IMR-90 (cell line): ENCODE data around the gene TXNDC8. TPM values are rescaled to one million over a fixed set of nuclear protein-coding genes. Genes with fewer than 3 reads are reported as not detected.

Experiments
- ATAC-seq: fragments of 200-7000 bp; cut with Tn5 transposase; 2 replicates; pipeline ENCODE4 v1.9.1; 2020; ENCODE audit warnings: low read depth, mild to moderate bottlenecking, moderate library complexity
- BruUV-seq: library from RNA; stranded (reverse); fragments of 400-500 nt; replicated peaks from 2 replicates; lab custom pipeline; 2021; lab: Mats Ljungman, UMichigan
- CTCF ChIA-PET: fragments of 300-600 bp; formaldehyde crosslinking; extraction: SDS; loops from one replicate; lab custom pipeline; 2021; ENCODE audit warnings: antibody characterized with exemption; lab: Yijun Ruan, JAX
- POLR2A ChIA-PET: fragments of 300-600 bp; sonication (Branson Sonifier 250); formaldehyde crosslinking; loops from one replicate; lab custom pipeline; 2022; ENCODE audit warnings: antibody characterized with exemption; ENCODE audit not compliant: unreplicated experiment; lab: Charles Lee
- DNase-seq: peaks from one replicate; pipeline ENCODE4 v3.0.0; 2013
- H2AFZ ChIP-seq: replicated peaks from 2 replicates; pipeline ENCODE3; 2013; ENCODE audit warnings: low read length, mild to moderate bottlenecking; ENCODE audit not compliant: poor library complexity
- H2AK5ac ChIP-seq: 2 replicates; pipeline ENCODE4 v1.6.1; 2013; ENCODE audit warnings: low read depth, low read length, inconsistent platforms
- H2AK9ac ChIP-seq: replicated peaks from 2 replicates; pipeline ENCODE3; 2013; ENCODE audit warnings: mild to moderate bottlenecking, low read depth, low read length, moderate library complexity; ENCODE audit not compliant: poor library complexity
- H2BK120ac ChIP-seq: 2 replicates; pipeline ENCODE4 v1.6.1; 2013; ENCODE audit warnings: low read depth, low read length, inconsistent platforms
- H2BK15ac ChIP-seq: 3 replicates; pipeline ENCODE4 v1.6.1; 2013; ENCODE audit warnings: low read depth, low read length, inconsistent platforms
- H2BK20ac ChIP-seq: 2 replicates; pipeline ENCODE4 v1.6.1; 2013; ENCODE audit warnings: low read depth, mild to moderate bottlenecking, inconsistent platforms, low read length, moderate library complexity
- H2BK5ac ChIP-seq: 2 replicates; pipeline ENCODE4 v1.6.1; 2013; ENCODE audit warnings: mild to moderate bottlenecking, low read depth, low read length, inconsistent platforms; ENCODE audit not compliant: poor library complexity, severe bottlenecking
- H3K14ac ChIP-seq: replicated peaks from 2 replicates; pipeline ENCODE4 v1.6.1; 2013; ENCODE audit warnings: low read depth, low read length, inconsistent platforms
- H3K18ac ChIP-seq: 2 replicates; pipeline ENCODE4 v1.6.1; 2013; ENCODE audit warnings: low read depth, low read length, control low read depth
- H3K23ac ChIP-seq: 2 replicates; pipeline ENCODE4 v1.6.1; 2013; ENCODE audit warnings: low read depth, low read length, inconsistent platforms
- H3K27ac ChIP-seq: 2 replicates; pipeline ENCODE4 v1.5.1; 2013; ENCODE audit warnings: mild to moderate bottlenecking, control low read depth, low read length; ENCODE audit not compliant: insufficient read depth
- H3K27me3 ChIP-seq: 2 replicates; pipeline ENCODE4 v1.6.1; 2013; ENCODE audit warnings: low read length; ENCODE audit not compliant: control insufficient read depth, insufficient read depth
- H3K36me3 ChIP-seq: 2 replicates; pipeline ENCODE4 v1.6.1; 2013; ENCODE audit warnings: low read length, mixed read lengths; ENCODE audit not compliant: control insufficient read depth, insufficient read depth
- H3K4ac ChIP-seq: 2 replicates; pipeline ENCODE4 v1.6.1; 2013; ENCODE audit warnings: low read depth, low read length, inconsistent platforms
- H3K4me1 ChIP-seq: 2 replicates; pipeline ENCODE4 v1.6.1; 2013; ENCODE audit warnings: low read length, mixed read lengths; ENCODE audit not compliant: control insufficient read depth, insufficient read depth
- H3K4me2 ChIP-seq: 2 replicates; pipeline ENCODE4 v1.6.1; 2013; ENCODE audit warnings: low read depth, mild to moderate bottlenecking, control low read depth, low read length, moderate library complexity
- H3K4me3 ChIP-seq: 2 replicates; pipeline ENCODE4 v1.5.1; 2013; ENCODE audit warnings: low read depth, mild to moderate bottlenecking, control low read depth, low read length, moderate library complexity; ENCODE audit not compliant: insufficient read depth
- H3K56ac ChIP-seq: 2 replicates; pipeline ENCODE4 v1.6.1; 2013; ENCODE audit warnings: low read length, inconsistent platforms; ENCODE audit not compliant: insufficient read depth; ENCODE audit errors: extremely low read depth
- H3K79me1 ChIP-seq, 2 experiments: 2 replicates each; pipeline ENCODE4 v1.6.1; 2013; ENCODE audit warnings: low read length in 2 of 2, inconsistent platforms in 1 of 2, low read depth in 1 of 2
- H3K9ac ChIP-seq: 2 replicates; pipeline ENCODE4 v1.6.1; 2013; ENCODE audit warnings: low read depth, low read length, control low read depth
- H3K9me1 ChIP-seq: 2 replicates; pipeline ENCODE4 v1.6.1; 2013; ENCODE audit warnings: low read length, inconsistent platforms; ENCODE audit not compliant: insufficient read depth
- H3K9me3 ChIP-seq: 2 replicates; pipeline ENCODE4 v1.6.1; 2013; ENCODE audit warnings: low read length; ENCODE audit not compliant: control insufficient read depth, insufficient read depth
- H4K20me1 ChIP-seq: 2 replicates; pipeline ENCODE4 v1.6.1; 2013; ENCODE audit warnings: low read length, inconsistent platforms; ENCODE audit not compliant: insufficient read depth
- H4K5ac ChIP-seq: 2 replicates; pipeline ENCODE4 v1.6.1; 2013; ENCODE audit warnings: mild to moderate bottlenecking, low read depth, low read length, control low read depth
- H4K8ac ChIP-seq, 2 experiments: 2 replicates each; pipeline ENCODE4 v1.6.1; 2013; ENCODE audit warnings: low read depth in 2 of 2, low read length in 2 of 2, control low read depth in 1 of 2, inconsistent platforms in 1 of 2
- H4K91ac ChIP-seq: 2 replicates; pipeline ENCODE4 v1.6.1; 2013; ENCODE audit warnings: low read depth, low read length, inconsistent platforms; ENCODE audit not compliant: insufficient read depth
- BHLHE40 ChIP-seq: fragments of 150-350 bp; IDR thresholded peaks from 2 replicates; pipeline ENCODE4 v1.6.1; 2016; ENCODE audit warnings: mild to moderate bottlenecking, low read depth, low read length
- CEBPB ChIP-seq: IDR thresholded peaks from 2 replicates; pipeline ENCODE4 v1.6.1; 2012; ENCODE audit warnings: low read depth, low read length, improper control_type of control experiment
- CHD1 ChIP-seq: IDR thresholded peaks from 2 replicates; pipeline ENCODE4 v1.6.1; 2012; ENCODE audit warnings: low read depth, low read length, improper control_type of control experiment
- FOS ChIP-seq: fragments of 150-350 bp; IDR thresholded peaks from 2 replicates; pipeline ENCODE4 v1.6.1; 2016; ENCODE audit warnings: low read depth, low read length
- MAFK ChIP-seq: IDR thresholded peaks from 2 replicates; pipeline ENCODE4 v1.6.1; 2012; ENCODE audit warnings: low read depth, low read length, improper control_type of control experiment
- MAZ ChIP-seq: IDR thresholded peaks from 2 replicates; pipeline ENCODE4 v1.6.1; 2012; ENCODE audit warnings: low read depth, mild to moderate bottlenecking, low read length, improper control_type of control experiment, moderate library complexity, borderline replicate concordance
- MXI1 ChIP-seq: IDR thresholded peaks from 2 replicates; pipeline ENCODE4 v1.6.1; 2012; ENCODE audit warnings: low read depth, mild to moderate bottlenecking, low read length, moderate library complexity, borderline replicate concordance
- NFE2L2 ChIP-seq: fragments of 150-350 bp; IDR thresholded peaks from 2 replicates; pipeline ENCODE4 v1.6.1; 2016; ENCODE audit warnings: low read depth, mild to moderate bottlenecking, low read length
- POLR2A ChIP-seq: IDR thresholded peaks from 2 replicates; pipeline ENCODE4 v1.6.1; 2012; ENCODE audit warnings: mild to moderate bottlenecking, low read depth, low read length
- RAD21 ChIP-seq: IDR thresholded peaks from 2 replicates; pipeline ENCODE4 v1.6.1; 2012; ENCODE audit warnings: low read length, improper control_type of control experiment
- RCOR1 ChIP-seq: IDR thresholded peaks from 2 replicates; pipeline ENCODE4 v1.6.1; 2012; ENCODE audit warnings: mild to moderate bottlenecking, low read length, improper control_type of control experiment; ENCODE audit not compliant: insufficient replicate concordance
- SMC3 ChIP-seq: fragments of 150-350 bp; IDR thresholded peaks from 2 replicates; pipeline ENCODE4 v1.6.1; 2016; ENCODE audit warnings: low read depth, mild to moderate bottlenecking, antibody characterized with exemption, low read length, moderate library complexity
- WGBS, 2 experiments: methylation state at CpG; one replicate each; pipeline versions ENCODE4 v1.1.5 to v1.1.7; 2013; ENCODE audit warnings: missing lambda C conversion rate in 2 of 2; ENCODE audit not compliant: insufficient read length in 1 of 2; ENCODE audit errors: extremely low coverage in 2 of 2; 5-methylcytosine and 5-hydroxymethylcytosine counted together
- dilution Hi-C: fragments of 300-500 bp; cut with HindIII; formaldehyde crosslinking; loops from one replicate; pipeline ENCODE4 v1.14.3; 2018; ENCODE audit warnings: low sequenced_read_pairs; ENCODE audit not compliant: unreplicated experiment
- in situ Hi-C: fragments of 300-500 bp; cut with MboI; formaldehyde crosslinking; loops from 3 replicates; pipeline ENCODE4 v1.14.3; 2019; ENCODE audit warnings: low sequenced_read_pairs, inconsistent platforms, mixed read lengths
- intact Hi-C: fragments of 100-400 bp; cut with micrococcal nuclease; formaldehyde crosslinking; loops from 2 replicates; pipeline ENCODE4 v1.10.0; 2022
- polyA plus RNA-seq, 3 experiments: library from polyadenylated mRNA; depleted of rRNA; stranded (reverse); fragments of >200 nt; gene quantifications; 2 replicates each; pipeline ENCODE4 v1.2.3, GENCODE V29; 2012; ENCODE audit warnings: low replicate concordance in 1 of 3
- total RNA-seq: library from RNA; depleted of rRNA; stranded (reverse); fragments of >200 nt; gene quantifications from 2 replicates; pipeline ENCODE4 v1.2.3, GENCODE V29; 2012
- TF ChIP-seq, protein P1 (sequence below): fragments of 150-350 bp; IDR thresholded peaks from 2 replicates; pipeline ENCODE4 v1.6.1; 2016; ENCODE audit warnings: low read depth, mild to moderate bottlenecking, low read length, moderate library complexity, borderline replicate concordance
- TF ChIP-seq, protein P2 (sequence below): fragments of 150-350 bp; IDR thresholded peaks from 2 replicates; pipeline ENCODE4 v1.6.1; 2017; ENCODE audit warnings: mild to moderate bottlenecking, antibody characterized with exemption, low read length, low read depth
- TF ChIP-seq, protein P3 (sequence below): conservative IDR thresholded peaks from 2 replicates; pipeline ENCODE4 v1.5.1; 2012; ENCODE audit warnings: mild to moderate bottlenecking, low read depth, low read length, improper control_type of control experiment

The TXNDC8 gene
- total and polyA plus RNA-seq, 2 of the 4 experiments (the other 2 are of a cell fraction): not detected

DNA sequence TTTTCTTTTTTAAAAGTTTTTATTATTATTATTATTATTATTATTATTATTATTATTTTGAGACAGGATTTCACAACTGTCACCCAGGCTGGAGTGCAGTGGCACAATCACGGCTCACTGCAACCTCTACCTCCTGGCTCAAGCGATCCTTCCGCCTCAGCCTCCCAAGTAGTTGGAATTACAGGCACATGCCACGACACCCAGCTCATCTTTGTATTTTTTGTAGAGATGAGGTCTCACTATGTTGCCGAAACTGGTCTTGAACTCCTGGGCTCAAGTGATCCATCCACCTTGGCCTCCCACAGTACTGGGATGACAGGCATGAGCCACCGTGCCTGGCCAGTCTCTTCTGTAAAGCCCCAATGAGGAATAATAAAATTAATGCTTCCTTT lies 50.4 kb downstream of the TXNDC8 start:
- intact Hi-C loops: no loop called here
- H3K9me1 ChIP-seq: no peaks in the 10 kb centered on the region
- H2BK5ac ChIP-seq: no peak overlapping the region
- no peak overlapping the region for H2BK120ac ChIP-seq
- H3K4ac ChIP-seq: no peak overlapping the region
- no peaks in the 10 kb centered on the region for H3K79me1 ChIP-seq
- no peak overlapping the region for H3K56ac ChIP-seq
- H3K4me3 ChIP-seq: no peak overlapping the region
- POLR2A ChIA-PET: no interaction called here
- H3K23ac ChIP-seq: no peak overlapping the region
- H4K20me1 ChIP-seq: no peaks in the 10 kb centered on the region
- no peaks in the 10 kb centered on the region for H3K36me3 ChIP-seq
- no peak overlapping the region for H4K5ac ChIP-seq
- no peak for ATAC-seq
- no peak overlapping the region for H2AFZ ChIP-seq
- no peaks in the 10 kb centered on the region for H3K9me3 ChIP-seq
- no peak overlapping the region for H4K8ac ChIP-seq
- no peak overlapping the region for H4K91ac ChIP-seq
- no peak overlapping the region for H3K18ac ChIP-seq
- H2BK20ac ChIP-seq: no peak overlapping the region
- no peak overlapping the region for H3K27ac ChIP-seq
- DNase-seq: no peak
- in situ Hi-C loops: loop anchor here (25.0 kb wide), 1 partner anchor 325 kb away; no protein-coding TSS in a partner anchor
- H2AK9ac ChIP-seq: no peak overlapping the region
- no peak overlapping the region for H2AK5ac ChIP-seq
- no peak overlapping the region for H2BK15ac ChIP-seq
- H3K4me2 ChIP-seq: no peak overlapping the region
- no CpG with 5 or more reads among the region's 6 CpGs for WGBS, 2 experiments
- no peaks in the 10 kb centered on the region for H3K4me1 ChIP-seq
- no peak for TF ChIP-seq MAZ
- TF ChIP-seq FOS: no peak
- no peak for TF ChIP-seq RCOR1
- TF ChIP-seq, protein P1, sequence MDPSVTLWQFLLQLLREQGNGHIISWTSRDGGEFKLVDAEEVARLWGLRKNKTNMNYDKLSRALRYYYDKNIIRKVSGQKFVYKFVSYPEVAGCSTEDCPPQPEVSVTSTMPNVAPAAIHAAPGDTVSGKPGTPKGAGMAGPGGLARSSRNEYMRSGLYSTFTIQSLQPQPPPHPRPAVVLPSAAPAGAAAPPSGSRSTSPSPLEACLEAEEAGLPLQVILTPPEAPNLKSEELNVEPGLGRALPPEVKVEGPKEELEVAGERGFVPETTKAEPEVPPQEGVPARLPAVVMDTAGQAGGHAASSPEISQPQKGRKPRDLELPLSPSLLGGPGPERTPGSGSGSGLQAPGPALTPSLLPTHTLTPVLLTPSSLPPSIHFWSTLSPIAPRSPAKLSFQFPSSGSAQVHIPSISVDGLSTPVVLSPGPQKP: no peak
- TF ChIP-seq MXI1: no peak
- TF ChIP-seq MAFK: no peak
- TF ChIP-seq BHLHE40: no peak
- TF ChIP-seq, protein P2, sequence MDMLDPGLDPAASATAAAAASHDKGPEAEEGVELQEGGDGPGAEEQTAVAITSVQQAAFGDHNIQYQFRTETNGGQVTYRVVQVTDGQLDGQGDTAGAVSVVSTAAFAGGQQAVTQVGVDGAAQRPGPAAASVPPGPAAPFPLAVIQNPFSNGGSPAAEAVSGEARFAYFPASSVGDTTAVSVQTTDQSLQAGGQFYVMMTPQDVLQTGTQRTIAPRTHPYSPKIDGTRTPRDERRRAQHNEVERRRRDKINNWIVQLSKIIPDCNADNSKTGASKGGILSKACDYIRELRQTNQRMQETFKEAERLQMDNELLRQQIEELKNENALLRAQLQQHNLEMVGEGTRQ: no peak
- TF ChIP-seq, protein P3, sequence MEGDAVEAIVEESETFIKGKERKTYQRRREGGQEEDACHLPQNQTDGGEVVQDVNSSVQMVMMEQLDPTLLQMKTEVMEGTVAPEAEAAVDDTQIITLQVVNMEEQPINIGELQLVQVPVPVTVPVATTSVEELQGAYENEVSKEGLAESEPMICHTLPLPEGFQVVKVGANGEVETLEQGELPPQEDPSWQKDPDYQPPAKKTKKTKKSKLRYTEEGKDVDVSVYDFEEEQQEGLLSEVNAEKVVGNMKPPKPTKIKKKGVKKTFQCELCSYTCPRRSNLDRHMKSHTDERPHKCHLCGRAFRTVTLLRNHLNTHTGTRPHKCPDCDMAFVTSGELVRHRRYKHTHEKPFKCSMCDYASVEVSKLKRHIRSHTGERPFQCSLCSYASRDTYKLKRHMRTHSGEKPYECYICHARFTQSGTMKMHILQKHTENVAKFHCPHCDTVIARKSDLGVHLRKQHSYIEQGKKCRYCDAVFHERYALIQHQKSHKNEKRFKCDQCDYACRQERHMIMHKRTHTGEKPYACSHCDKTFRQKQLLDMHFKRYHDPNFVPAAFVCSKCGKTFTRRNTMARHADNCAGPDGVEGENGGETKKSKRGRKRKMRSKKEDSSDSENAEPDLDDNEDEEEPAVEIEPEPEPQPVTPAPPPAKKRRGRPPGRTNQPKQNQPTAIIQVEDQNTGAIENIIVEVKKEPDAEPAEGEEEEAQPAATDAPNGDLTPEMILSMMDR: no peak
- TF ChIP-seq CHD1: no peak
- no peak for TF ChIP-seq NFE2L2
- no peak for TF ChIP-seq SMC3
- no peak for TF ChIP-seq CEBPB
- no peak for TF ChIP-seq POLR2A
- no peak for TF ChIP-seq RAD21
- CTCF ChIA-PET: interaction anchor here (0.6 kb wide), 1 partner anchor 1190 kb away, joined by 3 read pairs; no protein-coding TSS in a partner anchor
- no TSS peak for BruUV-seq
- dilution Hi-C loops: no loop called here
- H3K27me3 ChIP-seq: peaks cover 5% of the 10 kb centered on the region; the same call in 1 of the 2 replicates
- no peak overlapping the region for H3K9ac ChIP-seq
- no peak overlapping the region for H3K14ac ChIP-seq
